Midbrain (tissue), 1 donor: Measurements from ENCODE around the gene ERICH6.

Experiments used
- DNase-seq: peaks from one replicate; lab custom pipeline; 2025; lab: John Stamatoyannopoulos, UW

ERICH6 gene

GRCh38 chr3:150703756-150704344 is at the start of gene ERICH6:
ERICH6 (minus strand) TSS chr3:150703920; CDS start chr3:150703898, 22 bp downstream.
- peak; percentile 87 for DNase-seq

GRCh38 chr3:150751781-150752263 is 48.1 kb upstream of the ERICH6 start:
- no peak for DNase-seq

DNA sequence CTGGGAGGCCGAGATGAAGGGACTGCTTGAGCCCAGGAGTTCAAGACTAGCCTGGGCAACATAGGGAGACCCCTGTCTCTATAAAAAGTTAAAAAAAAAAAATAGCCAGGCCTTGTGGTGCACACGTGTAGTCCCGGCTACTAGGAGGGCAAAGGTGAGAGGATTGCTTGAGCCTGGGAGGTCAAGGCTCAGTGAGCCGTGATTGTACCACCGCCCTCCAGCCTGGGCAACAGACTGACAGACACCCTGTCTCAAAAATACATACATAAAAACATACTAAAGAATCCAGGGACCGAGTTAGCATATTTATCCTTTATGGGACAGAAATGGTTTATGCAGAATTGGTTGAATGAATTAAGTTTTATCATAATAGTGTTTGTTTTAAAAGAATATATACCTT is 45.5 kb upstream of the ERICH6 start:
- DNase-seq, result no peak

DNA sequence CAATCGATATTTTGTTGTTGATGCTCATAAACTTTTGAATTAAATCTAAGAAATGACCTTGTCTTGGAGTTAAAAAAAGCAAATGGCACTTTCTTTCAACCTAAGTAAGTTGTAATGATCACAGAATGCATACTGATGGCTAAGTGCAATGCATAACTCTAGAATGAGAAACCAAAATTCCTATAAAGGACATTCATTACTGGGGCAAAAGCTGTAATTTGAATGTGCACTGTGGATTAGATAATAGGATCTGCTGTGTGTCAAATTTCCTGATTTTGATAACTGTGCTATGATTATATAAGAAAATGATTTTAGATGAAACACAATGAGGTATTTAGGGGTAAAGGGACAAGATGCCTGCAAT is 44.9 kb upstream of the ERICH6 start:
- DNase-seq, result no peak

- no peak for DNase-seq
Measured at GRCh38 chr3:150747886-150748683, 44.4 kb upstream of the ERICH6 start.

DNA sequence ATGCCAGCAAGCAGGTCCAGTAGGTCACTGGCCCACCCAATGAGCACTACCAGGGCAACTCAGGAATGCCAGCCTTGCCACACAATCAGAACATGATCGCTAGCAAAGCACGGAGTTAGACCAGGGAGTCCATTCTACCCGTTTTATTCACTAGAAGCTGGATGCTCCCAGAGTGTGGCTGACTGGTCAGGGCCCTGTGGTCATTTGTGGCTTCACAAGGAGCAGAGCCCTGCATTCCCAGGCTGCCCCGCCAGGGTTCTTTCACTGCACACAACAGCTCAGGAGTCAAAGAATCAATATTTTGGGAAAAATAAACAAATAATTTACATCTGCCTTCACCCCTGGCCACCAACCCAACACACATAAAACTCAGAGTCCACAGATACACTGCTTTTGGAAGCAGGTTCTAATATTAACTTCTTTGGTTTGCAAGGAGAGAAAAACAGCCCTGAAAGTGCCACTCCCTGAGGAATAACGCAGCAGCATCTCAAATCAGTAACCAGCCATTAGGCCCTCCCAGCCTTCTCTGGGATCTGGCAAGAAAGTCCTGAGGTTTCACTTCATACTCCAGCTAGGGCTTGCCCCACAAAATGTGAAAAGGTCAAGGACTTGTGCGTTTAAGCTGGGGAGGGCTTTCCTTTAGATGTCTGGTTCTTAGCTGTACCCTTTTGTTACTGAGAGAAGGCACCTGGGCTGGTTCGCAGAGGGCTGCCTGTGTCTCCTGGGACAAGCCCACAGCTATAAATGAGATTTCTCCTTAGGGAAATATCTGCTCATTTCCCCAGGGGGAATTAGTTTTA is 43.3 kb upstream of the ERICH6 start:
- no peak for DNase-seq

DNA sequence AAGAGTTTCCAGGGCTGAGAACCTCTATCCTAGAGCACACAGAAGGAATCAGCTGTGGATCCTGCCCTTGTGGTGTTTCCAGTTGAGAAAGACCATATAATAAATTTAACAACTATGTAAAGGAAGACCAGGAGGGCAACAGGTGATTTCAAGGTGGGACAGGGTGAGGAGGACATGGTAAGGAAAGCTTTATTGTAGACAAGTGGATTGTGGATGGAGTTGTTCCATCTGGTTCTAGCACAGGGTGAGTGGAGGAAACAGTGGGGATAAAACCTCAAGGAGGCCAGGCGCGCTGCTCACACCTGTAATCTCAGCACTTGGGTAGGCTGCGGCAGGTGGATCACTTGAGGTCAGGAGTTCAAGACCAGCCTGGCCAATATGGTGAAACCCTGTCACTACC is 42.1 kb upstream of the ERICH6 start:
- DNase-seq, result no peak

- DNase-seq, result no peak
Measured at GRCh38 chr3:150744919-150745211, 41.1 kb upstream of the ERICH6 start.

DNA sequence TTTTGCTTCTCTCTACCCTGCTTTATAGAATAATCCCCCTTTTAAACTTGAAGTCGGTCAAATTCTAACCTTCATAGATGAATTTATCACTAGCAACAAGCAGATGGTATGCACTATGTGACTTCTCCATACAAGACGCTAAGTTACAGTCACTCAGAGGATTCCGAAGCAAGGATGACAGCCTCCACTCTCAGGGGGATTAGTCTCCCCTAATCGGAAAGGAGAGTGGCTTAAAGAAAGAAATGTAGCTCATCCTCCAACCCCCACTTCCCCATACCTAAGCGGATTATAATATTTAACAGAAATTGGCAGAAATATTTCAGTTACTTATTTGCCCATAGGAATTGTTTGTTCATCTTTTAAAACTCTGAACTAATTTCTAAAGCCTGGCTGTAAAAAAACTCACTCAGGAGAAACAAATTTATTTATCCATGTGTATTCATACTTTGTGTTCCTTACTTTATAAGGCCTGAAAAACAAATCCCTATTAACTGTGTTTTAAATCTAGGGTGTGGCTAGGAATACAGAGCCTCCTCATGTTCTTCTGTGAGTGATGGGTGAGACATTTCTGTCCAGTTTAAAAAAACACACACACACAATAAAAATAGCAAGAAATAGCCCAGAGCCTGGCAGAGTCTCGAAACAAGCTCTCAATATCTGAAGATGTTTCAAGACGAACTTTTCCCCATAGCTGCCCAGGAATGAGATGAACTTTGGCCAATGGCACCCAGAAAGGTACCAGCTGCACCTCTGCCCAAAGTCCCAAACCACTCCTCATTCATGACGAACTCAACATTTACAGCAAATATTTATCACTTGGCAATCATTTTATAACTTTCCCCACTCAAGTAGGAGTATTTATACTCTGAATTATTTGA is 40.6 kb upstream of the ERICH6 start:
- DNase-seq, result no peak

DNA sequence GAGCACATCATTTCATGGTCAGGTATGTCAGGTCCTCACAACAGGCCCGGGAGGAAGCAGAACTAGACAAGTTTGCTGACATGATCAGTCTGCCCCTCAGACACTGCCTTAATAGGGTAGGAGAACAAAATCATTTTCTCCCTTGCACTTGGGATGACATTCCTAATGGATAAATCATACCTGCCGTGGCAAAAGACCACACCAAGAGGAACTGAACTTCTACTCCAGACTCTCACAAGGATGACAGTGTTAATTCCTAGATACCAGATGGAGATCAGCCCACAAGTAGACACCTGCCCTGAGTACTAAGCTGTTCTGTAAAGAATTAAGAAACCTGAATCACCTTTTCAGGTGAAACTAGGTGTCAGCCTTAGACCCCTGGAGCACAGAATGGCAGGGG is 39.8 kb upstream of the ERICH6 start:
- no peak for DNase-seq

DNA sequence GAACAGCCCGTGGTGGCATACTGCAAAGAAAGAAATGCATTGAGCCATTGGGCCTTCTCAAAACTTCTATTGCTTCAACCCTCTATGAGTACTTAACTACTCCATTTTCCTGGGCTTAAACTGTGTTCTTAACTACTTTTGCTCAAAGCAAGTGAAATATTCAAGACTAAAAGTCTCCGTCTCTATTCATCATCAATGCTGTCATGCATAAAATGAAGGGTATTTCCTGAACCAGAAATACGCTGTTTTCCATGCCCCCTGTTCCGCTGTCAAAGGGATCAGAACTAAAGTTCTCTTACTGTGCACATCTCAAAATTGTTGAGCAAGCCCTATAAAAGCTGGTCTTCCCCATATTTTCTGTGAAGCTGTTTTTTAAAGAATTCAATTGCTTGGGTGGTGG is 39.0 kb upstream of the ERICH6 start:
- DNase-seq, result no peak

GRCh38 chr3:150742141-150742523 is 38.4 kb upstream of the ERICH6 start:
- DNase-seq, result no peak

GRCh38 chr3:150741497-150742140 is 37.9 kb upstream of the ERICH6 start:
- DNase-seq, result no peak

DNA sequence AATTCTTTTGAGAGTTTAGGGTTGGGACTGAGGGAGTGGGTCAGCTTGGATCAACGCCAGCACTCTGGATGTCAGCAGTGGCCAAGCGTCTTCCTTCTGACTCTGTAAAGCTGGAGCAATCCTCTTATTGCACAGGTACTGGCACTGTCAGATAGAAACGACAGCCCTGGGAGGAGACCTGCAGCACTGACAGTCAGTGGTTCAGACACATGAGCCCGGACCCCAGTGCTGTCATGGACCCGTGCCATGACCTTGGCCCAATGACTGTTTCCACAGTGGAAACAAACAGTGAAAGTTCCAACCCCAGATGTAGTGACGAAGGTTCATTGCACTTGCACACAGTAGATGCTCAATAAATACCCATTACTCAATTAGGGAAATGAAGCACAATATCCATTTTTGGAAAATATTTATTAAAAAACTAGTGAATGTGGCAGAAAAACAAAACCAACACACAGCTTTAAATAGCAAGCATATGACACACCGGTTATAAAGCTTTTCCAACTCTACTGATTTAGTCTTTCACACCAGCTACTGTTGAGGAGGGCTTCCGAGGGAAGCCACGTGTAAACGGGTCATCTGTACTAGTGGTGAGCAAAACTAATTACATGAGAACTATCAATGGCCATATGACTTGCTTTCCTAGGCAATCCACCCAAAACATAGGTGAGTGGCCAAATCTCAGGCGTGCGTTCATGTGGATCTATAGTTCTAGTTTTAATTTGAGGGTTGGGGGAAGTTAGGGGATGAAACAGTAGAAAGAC is 37.2 kb upstream of the ERICH6 start:
- DNase-seq, result no peak

GRCh38 chr3:150739877-150740645 is 36.3 kb upstream of the ERICH6 start:
- DNase-seq, result no peak

GRCh38 chr3:150739200-150739863 is 35.6 kb upstream of the ERICH6 start:
- no peak for DNase-seq

GRCh38 chr3:150738688-150739087 is 35.0 kb upstream of the ERICH6 start:
- no peak for DNase-seq

DNA sequence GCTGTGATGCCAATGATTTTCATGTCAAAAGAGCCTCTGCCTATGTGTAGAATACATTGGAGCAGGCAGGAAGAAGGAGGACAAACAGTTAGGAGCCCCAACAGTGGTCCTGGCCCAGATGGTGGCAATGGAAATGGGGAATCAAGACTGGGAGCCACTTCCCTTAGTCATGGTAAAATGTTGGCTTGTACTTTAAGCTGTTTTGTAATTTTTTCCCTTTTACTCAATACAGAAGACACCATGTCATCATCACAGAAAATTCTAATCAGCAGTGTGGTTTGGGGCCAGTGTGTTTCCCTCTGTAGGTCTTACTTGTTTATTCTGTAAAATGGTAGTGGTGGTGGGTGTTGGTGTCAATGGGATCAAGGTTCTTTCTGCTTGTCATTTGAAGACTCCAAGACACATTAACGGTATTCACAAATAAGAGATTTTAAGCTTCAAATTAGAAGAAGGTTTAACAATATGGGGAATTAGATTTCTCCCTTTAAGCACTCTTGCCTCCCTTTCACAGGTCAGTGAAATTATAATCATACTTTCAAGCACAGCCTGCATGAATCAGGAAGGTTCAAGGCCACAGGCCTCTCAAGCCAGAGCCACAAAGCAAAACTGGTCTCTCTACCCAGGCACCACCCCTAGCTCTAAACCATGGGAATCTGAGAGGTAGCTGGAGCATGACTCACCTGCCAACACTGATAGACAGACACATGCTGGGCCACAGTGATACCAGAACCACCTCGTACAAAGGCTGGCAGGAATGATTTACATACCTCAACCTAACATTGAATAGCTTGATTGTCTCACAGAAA is 34.4 kb upstream of the ERICH6 start:
- DNase-seq, result no peak
